H9 (cell line): ENCODE data around the gene KAZN. TPM values are rescaled to one million over a fixed set of nuclear protein-coding genes. Genes with fewer than 3 reads are reported as not detected.

Experiments
- DNase-seq: peaks from one replicate; pipeline ENCODE4 v3.0.0-alpha.2; 2017
- H2AFZ ChIP-seq: one replicate; pipeline ENCODE4 v1.6.1; 2013; ENCODE audit warnings: mild to moderate bottlenecking, low read length, control low read depth, moderate library complexity
- H2AK5ac ChIP-seq: 2 replicates; pipeline ENCODE4 v1.6.1; 2013; ENCODE audit warnings: low read length, control low read depth, mixed read lengths; ENCODE audit not compliant: insufficient read length
- H2BK120ac ChIP-seq: one replicate; pipeline ENCODE4 v1.6.1; 2013; ENCODE audit warnings: low read depth, mild to moderate bottlenecking, low read length, control low read depth, inconsistent platforms; ENCODE audit not compliant: poor library complexity, severe bottlenecking
- H2BK12ac ChIP-seq: 2 replicates; pipeline ENCODE4 v1.6.1; 2013; ENCODE audit warnings: low read length, control low read depth, mixed read lengths, low read depth; ENCODE audit not compliant: insufficient read length
- H2BK15ac ChIP-seq: 2 replicates; pipeline ENCODE4 v1.6.1; 2013; ENCODE audit warnings: low read depth, low read length, control low read depth
- H2BK20ac ChIP-seq: one replicate; pipeline ENCODE4 v1.6.1; 2013; ENCODE audit warnings: low read depth, mild to moderate bottlenecking, low read length, control low read depth, inconsistent platforms; ENCODE audit not compliant: poor library complexity, severe bottlenecking
- H2BK5ac ChIP-seq: 2 replicates; pipeline ENCODE4 v1.6.1; 2013; ENCODE audit warnings: low read length, control low read depth, mixed read lengths; ENCODE audit not compliant: insufficient read length
- H3K14ac ChIP-seq: 2 replicates; pipeline ENCODE4 v1.6.1; 2013; ENCODE audit warnings: low read length, control low read depth; ENCODE audit not compliant: insufficient read depth
- H3K18ac ChIP-seq: 2 replicates; pipeline ENCODE4 v1.6.1; 2013; ENCODE audit warnings: low read depth, mild to moderate bottlenecking, mixed read lengths, low read length, control low read depth; ENCODE audit not compliant: insufficient read length
- H3K23ac ChIP-seq: 2 replicates; pipeline ENCODE4 v1.6.1; 2013; ENCODE audit warnings: low read length, control low read depth, mixed read lengths, low read depth; ENCODE audit not compliant: insufficient read length
- H3K23me2 ChIP-seq: 2 replicates; pipeline ENCODE4 v1.6.1; 2013; ENCODE audit warnings: low read depth, mild to moderate bottlenecking, mixed read lengths, low read length, control low read depth; ENCODE audit not compliant: insufficient read length, poor library complexity, severe bottlenecking
- H3K27ac ChIP-seq: 2 replicates; pipeline ENCODE4 v1.5.1; 2013; ENCODE audit warnings: low read length, control low read depth, mixed read lengths, low read depth; ENCODE audit not compliant: insufficient read length
- H3K27me3 ChIP-seq: 2 replicates; pipeline ENCODE4 v1.6.1; 2013; ENCODE audit warnings: low read length, control low read depth, inconsistent platforms; ENCODE audit not compliant: insufficient read depth
- H3K4ac ChIP-seq: 2 replicates; pipeline ENCODE4 v1.6.1; 2013; ENCODE audit warnings: low read depth, mild to moderate bottlenecking, control low read depth, inconsistent platforms, low read length, moderate library complexity
- H3K4me1 ChIP-seq: 2 replicates; pipeline ENCODE4 v1.6.1; 2013; ENCODE audit warnings: low read length, control low read depth, inconsistent platforms; ENCODE audit not compliant: insufficient read depth
- H3K4me2 ChIP-seq: 2 replicates; pipeline ENCODE4 v1.6.1; 2013; ENCODE audit warnings: low read length, control low read depth, mixed read lengths; ENCODE audit not compliant: insufficient read length, insufficient read depth
- H3K56ac ChIP-seq: 2 replicates; pipeline ENCODE4 v1.6.1; 2013; ENCODE audit warnings: low read depth, mild to moderate bottlenecking, mixed read lengths, low read length, control low read depth; ENCODE audit not compliant: insufficient read length
- H3K79me1 ChIP-seq: 2 replicates; pipeline ENCODE4 v1.6.1; 2013; ENCODE audit warnings: low read depth, mild to moderate bottlenecking, moderate library complexity, low read length, control low read depth, inconsistent platforms; ENCODE audit not compliant: insufficient read depth, poor library complexity, severe bottlenecking
- H3K79me2 ChIP-seq: 2 replicates; pipeline ENCODE4 v1.6.1; 2013; ENCODE audit warnings: low read length, control low read depth, inconsistent platforms; ENCODE audit not compliant: insufficient read depth
- H3K9ac ChIP-seq: 2 replicates; pipeline ENCODE4 v1.6.1; 2013; ENCODE audit warnings: low read length, control low read depth, mixed read lengths; ENCODE audit not compliant: insufficient read length; ENCODE audit errors: extremely low read depth
- H3K9me3 ChIP-seq: one replicate; pipeline ENCODE4 v1.6.1; 2013; ENCODE audit warnings: low read depth, low read length, inconsistent platforms; ENCODE audit not compliant: control insufficient read depth
- H3T11ph ChIP-seq: one replicate; pipeline ENCODE4 v1.6.1; 2013; ENCODE audit warnings: mild to moderate bottlenecking, low read length, control low read depth, inconsistent platforms
- H4K20me1 ChIP-seq: one replicate; pipeline ENCODE4 v1.6.1; 2013; ENCODE audit not compliant: control insufficient read depth, insufficient read length, insufficient read depth
- H4K5ac ChIP-seq: 2 replicates; pipeline ENCODE4 v1.6.1; 2013; ENCODE audit warnings: low read depth, mild to moderate bottlenecking, mixed read lengths, low read length, control low read depth; ENCODE audit not compliant: insufficient read length
- H4K8ac ChIP-seq: replicated peaks from 2 replicates; pipeline ENCODE4 v1.6.1; 2013; ENCODE audit warnings: low read length, control low read depth, mixed read lengths, low read depth; ENCODE audit not compliant: insufficient read length
- H4K91ac ChIP-seq: 2 replicates; pipeline ENCODE4 v1.6.1; 2013; ENCODE audit warnings: low read depth, mild to moderate bottlenecking, moderate library complexity, mixed read lengths, low read length, control low read depth; ENCODE audit not compliant: insufficient read length
- H3K27ac Mint-ChIP-seq, 3 experiments: 2 replicates in 2 of 3; 3 replicates in 1 of 3; pipeline ENCODE4 v1.8.0; 2020 to 2021; ENCODE audit warnings: mixed read lengths in 3 of 3, mild to moderate bottlenecking in 1 of 3, moderate library complexity in 1 of 3
- H3K27me3 Mint-ChIP-seq: 2 replicates; pipeline ENCODE4 v1.8.0; 2021; ENCODE audit warnings: low read depth, mild to moderate bottlenecking, moderate library complexity, mixed read lengths
- H3K36me3 Mint-ChIP-seq, 3 experiments: 2 replicates in 2 of 3; 3 replicates in 1 of 3; pipeline ENCODE4 v1.8.0; 2020 to 2021; ENCODE audit warnings: low read depth in 3 of 3, mixed read lengths in 3 of 3; ENCODE audit not compliant: insufficient read depth in 1 of 3
- H3K4me1 Mint-ChIP-seq, 2 experiments: 2 replicates each; pipeline ENCODE4 v1.8.0; 2020; ENCODE audit warnings: mixed read lengths in 2 of 2
- H3K4me3 Mint-ChIP-seq, 2 experiments: 2 replicates in 1 of 2; 3 replicates in 1 of 2; pipeline ENCODE4 v1.8.0; 2020 to 2021; ENCODE audit warnings: mild to moderate bottlenecking in 2 of 2, mixed read lengths in 2 of 2, moderate library complexity in 1 of 2
- H3K9me3 Mint-ChIP-seq, 2 experiments: 2 replicates in 1 of 2; 3 replicates in 1 of 2; pipeline ENCODE4 v1.8.0; 2020; ENCODE audit warnings: mild to moderate bottlenecking in 2 of 2, mixed read lengths in 2 of 2, moderate library complexity in 1 of 2
- WGBS: extraction: QIAGEN DNeasy Blood & Tissue Kit; methylation state at CpG from one replicate; pipeline ENCODE4 v1.1.7; 2013; ENCODE audit warnings: missing lambda C conversion rate, low lambda C conversion rate, mixed read lengths; ENCODE audit not compliant: insufficient read length; ENCODE audit errors: extremely low coverage; 5-methylcytosine and 5-hydroxymethylcytosine counted together
- total RNA-seq: library from RNA; stranded (reverse); gene quantifications from 2 replicates; pipeline ENCODE4 v1.2.1, GENCODE V29; 2021
- TF ChIP-seq, protein P1 (sequence below): fragments of 200-600 bp; sonication (generic); conservative IDR thresholded peaks from 3 replicates; pipeline ENCODE4 v1.8.0; 2021; ENCODE audit warnings: antibody characterized with exemption, mild to moderate bottlenecking

Gene KAZN
- total RNA-seq, 1 experiment from 2014 or later, result 7.6 TPM

DNA sequence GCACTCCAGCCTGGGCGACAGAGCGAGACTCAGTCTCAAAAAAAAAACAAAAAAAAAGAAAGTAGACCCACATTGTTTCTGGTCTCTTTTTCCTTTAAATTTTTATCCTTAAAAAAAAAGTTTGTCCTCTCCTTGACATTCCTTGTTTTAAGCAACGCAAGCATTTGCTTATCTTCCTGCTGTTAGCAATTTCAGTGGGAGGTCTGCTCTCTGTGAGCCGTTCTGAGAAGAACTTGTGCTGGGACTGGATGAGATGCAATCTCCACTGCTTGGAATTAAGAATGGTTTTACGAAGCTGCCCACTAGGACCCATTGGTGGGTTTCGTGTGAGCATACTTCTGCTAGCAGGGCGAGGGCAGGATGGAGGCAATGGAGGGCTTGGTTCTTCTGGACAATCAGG is 329.9 kb downstream of the KAZN start:
- Mint-ChIP-seq H3K9me3 (no peaks in the 10 kb centered on the region), H3K27ac (peak overlapping the region in 1 of 3 experiments; percentile 58; a peak in 2 of 7 replicates), H3K4me3 (no peak overlapping the region), H3K27me3 (peaks cover 43% of the 10 kb centered on the region), H3K4me1 (peaks cover 8 to 22% of the 10 kb centered on the region in 2 experiments), H3K36me3 (no peaks in the 10 kb centered on the region)
- Histone ChIP-seq H3K4me1 (no peaks in the 10 kb centered on the region), H4K20me1 (no peaks in the 10 kb centered on the region), H3K18ac (no peak overlapping the region), H2BK12ac (no peak overlapping the region), H3K27me3 (peaks cover 15% of the 10 kb centered on the region), H3K9ac (no peak overlapping the region), H3K27ac (no peak overlapping the region), H3K79me2 (no peaks in the 10 kb centered on the region), H3K23ac (no peak overlapping the region), H2BK120ac (no peak overlapping the region), H3T11ph (no peak overlapping the region), H4K8ac (no peak overlapping the region), H3K4me2 (no peak overlapping the region), H3K14ac (no peak overlapping the region), H2AK5ac (no peak overlapping the region), H3K79me1 (no peaks in the 10 kb centered on the region), H2BK20ac (no peak overlapping the region), H4K91ac (no peak overlapping the region), H3K9me3 (no peaks in the 10 kb centered on the region), H2BK15ac (no peak overlapping the region), H2BK5ac (no peak overlapping the region), H3K56ac (no peak overlapping the region), H3K4ac (no peak overlapping the region), H4K5ac (no peak overlapping the region), H2AFZ (no peak overlapping the region), H3K23me2 (peaks cover 11% of the 10 kb centered on the region)
- no peak for DNase-seq
- TF ChIP-seq, protein P1, sequence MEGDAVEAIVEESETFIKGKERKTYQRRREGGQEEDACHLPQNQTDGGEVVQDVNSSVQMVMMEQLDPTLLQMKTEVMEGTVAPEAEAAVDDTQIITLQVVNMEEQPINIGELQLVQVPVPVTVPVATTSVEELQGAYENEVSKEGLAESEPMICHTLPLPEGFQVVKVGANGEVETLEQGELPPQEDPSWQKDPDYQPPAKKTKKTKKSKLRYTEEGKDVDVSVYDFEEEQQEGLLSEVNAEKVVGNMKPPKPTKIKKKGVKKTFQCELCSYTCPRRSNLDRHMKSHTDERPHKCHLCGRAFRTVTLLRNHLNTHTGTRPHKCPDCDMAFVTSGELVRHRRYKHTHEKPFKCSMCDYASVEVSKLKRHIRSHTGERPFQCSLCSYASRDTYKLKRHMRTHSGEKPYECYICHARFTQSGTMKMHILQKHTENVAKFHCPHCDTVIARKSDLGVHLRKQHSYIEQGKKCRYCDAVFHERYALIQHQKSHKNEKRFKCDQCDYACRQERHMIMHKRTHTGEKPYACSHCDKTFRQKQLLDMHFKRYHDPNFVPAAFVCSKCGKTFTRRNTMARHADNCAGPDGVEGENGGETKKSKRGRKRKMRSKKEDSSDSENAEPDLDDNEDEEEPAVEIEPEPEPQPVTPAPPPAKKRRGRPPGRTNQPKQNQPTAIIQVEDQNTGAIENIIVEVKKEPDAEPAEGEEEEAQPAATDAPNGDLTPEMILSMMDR, result no peak
- WGBS, result no CpG with 5 or more reads among the region's 7 CpGs
